GM19043 (cell line): Measurements from ENCODE around the gene HOMER2.
A peak's percentile ranks its signal among the peaks of the same experiment; 100 is the strongest.
"Not testable (repeated sequence)": the region's sequence is repeated elsewhere in the genome, so short reads cannot be mapped to it uniquely, and the experiment has no call there.

Experiments used
- ATAC-seq: cut with Tn5 transposase; IDR thresholded peaks from one replicate; pipeline ENCODE4 v1.9.1; 2021; ENCODE audit warnings: low read depth; ENCODE audit not compliant: unreplicated experiment

The HOMER2 gene

DNA sequence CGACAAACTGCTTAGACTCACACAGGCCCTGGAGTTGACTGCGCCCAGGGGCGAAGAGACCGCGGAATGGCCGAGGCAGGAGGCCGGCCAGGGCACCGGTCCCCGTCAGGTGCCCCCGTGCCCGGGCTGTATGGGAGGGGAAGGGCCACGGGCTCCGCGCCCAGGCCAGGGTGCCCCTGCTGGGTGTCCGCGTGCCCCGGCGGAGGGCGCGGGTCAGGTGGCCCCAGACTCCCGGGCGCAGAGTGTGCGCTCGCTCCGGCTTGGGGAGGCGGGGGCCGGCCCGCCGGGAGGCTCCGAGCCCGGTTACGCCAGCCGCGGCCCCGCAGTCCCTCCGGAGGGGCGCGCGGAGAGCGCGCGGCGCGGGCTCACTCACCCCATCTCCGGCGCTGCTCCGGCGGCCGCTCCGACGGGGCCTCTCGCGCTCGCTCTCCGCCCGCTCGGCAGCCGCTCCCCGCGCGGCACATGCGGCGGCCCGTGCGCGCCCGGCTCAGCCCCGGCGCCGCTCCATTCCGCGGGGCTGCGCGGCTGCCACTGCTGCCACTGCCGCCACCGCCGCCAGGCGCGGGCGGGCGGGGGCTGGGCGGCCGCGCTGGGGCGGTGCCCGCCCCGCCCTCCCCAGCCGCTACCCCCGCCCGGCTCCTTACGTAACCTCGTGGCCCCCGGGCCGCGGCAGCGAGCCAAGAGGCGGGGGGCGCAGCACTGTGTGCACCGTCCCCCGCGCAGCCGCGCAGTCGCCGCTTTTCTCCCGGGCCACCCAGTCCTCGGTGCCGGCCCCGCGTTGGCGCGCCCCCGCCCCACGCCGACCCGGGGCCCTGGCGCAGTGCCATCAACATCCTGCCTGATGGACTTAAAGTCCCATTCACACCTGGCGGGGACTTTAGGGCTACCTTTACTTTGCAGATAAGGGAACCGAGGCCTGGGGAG is at the start of gene HOMER2:
TSS of gene HOMER2 (minus strand) at position 563 of the 924 bp plus-strand sequence. CDS start at position 378, 185 bp downstream.
- no peak for ATAC-seq

DNA sequence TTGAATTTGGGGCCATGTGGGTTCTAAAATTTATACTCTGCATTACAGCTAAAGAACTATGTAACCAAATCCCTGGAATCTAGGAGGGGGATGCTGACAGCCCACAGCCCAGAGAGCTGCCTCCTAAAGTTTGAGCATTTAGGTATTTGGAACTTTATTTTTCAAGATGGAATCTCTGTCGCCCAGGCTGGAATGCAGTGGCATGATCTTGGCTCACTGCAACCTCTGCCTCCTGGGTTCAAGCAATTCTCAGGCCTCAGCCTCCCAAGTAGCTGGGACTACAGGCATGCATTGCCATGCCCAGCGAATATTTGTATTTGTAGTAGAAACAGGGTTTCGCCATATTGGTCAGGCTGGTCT is 48.1 kb upstream of the HOMER2 start:
- not testable (repeated sequence) for ATAC-seq

DNA sequence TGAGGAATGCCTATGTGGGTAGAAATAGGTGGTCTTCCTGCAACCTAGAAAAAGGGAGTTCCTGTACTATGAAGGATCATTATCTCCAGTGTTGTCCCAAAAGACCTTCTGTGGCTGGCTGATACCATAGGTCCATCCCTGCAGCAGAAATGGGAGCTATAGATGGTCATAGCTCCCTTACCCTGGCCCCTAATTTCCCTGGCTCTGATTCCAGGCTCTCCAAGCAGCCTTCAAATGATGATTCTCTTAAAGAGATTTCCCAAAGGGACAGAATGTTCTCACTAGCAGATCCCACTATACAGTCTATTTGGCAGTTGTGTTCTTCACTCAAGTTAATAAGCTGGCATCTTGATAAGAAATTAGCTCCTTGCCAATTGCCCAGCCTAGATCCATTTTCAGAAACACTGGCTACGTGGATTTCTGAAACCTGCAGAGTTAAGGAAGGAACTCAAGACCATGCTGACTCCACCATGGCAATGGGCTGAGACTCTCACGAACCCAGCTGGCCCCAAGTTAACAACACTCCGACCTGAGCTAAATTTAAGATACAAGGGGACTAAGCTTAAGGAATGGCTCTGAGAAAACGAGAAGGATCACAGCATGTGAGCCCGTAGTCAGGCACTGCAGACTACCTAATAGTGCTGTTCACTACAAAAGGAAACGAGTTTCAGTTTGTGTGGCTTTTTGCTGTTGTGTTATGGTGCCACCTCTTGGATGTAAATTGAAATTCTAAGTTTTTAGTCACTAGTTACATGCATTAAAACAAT is 47.6 kb upstream of the HOMER2 start:
- ATAC-seq, result peak; percentile 89

DNA sequence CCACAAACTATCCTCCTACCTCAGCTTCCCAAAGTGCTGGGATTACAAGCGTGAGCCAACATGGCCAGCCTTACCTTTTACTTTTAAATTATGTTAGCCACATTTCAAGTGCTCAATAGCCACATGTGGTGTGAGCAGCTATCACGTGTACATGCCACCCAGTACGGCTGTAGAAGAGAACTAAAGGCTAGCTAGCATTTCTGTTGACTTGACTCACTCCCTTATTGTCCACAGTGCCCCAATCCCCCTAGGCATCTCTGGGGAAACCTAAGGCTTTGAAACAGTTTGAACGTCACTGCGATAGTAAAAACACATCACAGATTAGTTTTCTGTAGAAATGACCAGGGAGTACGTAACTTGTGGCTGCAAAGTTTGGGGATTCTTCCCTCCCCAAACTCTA is 46.9 kb upstream of the HOMER2 start:
- no peak for ATAC-seq

DNA sequence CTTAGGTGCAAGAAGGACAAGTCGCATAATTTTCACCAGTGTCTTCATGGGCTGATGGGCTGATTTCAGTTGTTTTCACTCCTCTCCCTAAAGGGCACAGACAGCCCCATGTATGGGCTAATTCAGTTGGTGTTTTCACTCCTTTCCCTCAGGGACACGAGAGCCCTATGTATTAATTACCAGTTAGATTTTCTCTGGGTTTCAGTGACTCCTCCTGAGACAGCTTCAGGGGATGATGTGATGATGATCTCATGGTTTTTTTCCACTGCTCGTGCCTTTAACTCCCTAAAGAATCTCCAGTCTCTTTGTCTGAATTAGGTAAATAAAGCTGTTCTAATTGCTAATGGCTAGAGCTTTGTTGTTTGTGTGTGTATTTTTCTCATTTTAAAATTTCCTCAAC is 43.4 kb upstream of the HOMER2 start:
- ATAC-seq, result no peak

DNA sequence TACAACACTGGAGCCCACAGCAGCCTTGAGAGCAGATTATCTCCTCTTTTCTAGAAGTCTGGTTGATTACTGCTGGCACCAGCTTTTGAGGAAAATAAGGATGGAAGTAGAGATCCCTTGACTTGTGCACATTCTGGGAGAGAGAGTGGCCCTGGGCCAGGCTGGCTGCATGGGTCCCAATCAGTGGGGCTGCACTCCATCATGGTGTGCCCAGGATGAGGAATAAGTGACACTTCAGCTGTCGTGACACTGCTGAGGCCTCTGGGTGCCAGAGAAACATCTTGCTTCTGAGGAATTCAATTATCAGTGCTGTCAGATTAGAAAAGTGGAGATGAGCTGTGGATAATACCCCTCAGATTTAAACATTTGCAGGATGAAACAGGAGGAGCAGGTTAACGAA is 42.6 kb upstream of the HOMER2 start:
- no peak for ATAC-seq

DNA sequence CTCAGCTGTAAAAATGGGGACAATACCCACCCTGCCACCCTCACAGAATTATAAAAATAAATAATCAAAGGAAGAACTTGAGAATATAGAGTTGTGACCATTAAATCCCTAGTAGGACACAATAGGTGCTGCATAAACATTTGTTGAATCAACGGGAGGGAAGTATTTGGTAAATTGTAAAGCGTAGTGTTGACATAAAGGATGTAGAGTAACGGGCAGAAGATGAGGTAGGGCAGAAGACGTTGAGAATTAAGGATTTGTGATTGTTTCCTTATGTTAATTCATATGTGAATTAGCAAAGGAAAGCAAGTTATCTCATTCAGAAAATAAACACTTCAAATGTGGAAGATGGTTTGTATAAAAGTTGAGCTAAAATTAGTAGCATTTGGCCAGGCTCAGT is 40.6 kb upstream of the HOMER2 start:
- ATAC-seq, result no peak

DNA sequence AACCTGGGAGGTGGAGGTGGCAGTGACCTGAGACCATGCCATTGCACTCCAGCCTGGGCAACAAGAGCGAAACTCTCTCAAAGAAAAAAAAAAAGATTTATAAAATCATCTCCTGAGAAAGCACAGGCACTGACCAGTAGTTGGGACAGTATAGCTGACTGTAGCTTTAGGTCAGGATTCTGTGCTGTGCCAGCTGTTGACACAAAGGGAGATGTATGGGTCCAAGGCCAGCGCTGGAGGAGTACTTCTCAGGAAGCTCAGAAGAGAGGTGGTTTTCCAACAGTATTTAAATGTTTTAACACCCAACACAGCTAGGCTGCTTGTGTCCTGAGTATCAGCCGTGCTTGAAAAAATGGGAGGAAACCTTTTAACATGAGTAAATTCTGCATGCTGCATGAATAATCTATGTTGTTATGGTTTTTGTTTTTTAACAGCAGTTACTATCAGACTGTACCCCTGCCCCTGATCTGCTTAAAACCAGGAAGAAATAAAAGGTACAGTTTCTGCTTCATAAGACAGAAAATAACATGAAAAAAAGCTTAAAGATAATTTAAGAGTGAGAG is 40.0 kb upstream of the HOMER2 start:
- no peak for ATAC-seq

DNA sequence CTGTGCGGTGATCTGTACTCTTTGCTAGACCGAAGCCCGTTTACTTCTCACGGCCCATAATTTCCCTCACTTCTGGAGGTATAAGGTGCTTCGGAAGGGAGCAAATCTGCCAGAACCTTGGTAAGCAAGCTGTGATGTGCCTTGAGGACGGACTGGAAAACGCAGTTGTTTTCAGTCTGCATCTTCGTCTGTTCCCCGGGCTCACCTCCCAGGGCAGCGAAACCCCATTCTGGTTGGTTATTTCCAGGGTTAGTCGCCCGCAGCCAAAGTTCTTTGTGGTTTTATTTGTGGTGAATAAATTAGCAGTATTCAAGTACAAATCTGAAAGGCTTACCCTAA is 33.9 kb upstream of the HOMER2 start:
- peak; percentile 17 for ATAC-seq

DNA sequence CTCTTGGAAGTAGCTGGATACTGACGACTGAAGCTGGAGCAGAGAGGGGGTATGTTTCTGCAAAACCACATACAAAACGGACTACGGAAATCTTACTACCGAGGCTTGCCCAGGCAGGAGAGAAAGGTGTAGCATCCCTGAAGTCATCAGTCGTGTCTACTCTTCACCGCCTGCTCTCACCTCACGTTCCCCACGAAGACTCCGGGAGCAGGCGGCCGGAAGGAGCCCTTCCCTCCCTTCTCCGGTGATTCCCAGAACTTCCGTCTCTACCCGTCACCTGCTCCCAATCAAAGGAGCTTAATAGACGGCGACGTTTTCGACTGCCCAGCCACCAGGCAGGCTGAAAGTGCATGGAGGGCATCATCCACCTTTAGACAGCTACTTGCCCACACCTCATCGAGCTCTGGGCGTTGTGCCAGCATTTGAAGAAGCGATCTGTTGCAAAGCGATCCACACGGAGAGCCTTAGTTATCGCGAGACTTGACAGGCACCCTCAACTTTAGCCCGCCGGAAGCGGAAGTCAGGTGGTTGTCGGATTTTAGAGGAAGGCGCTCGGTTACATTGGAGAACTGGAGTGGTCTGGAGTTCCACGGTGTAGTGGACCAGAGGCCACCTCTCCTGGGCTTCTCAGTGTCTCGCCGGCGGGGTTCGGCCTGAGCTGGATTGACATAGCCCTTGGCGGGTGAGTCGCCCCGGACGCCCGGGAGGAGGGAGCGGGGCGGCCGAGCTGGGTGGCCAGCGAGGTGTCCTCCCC is 33.3 kb upstream of the HOMER2 start, which contains the start of gene RAMAC:
TSS of gene RAMAC (plus strand) at position 523 of the 754 bp plus-strand sequence. CDS start 2,809 bp downstream, outside the sequence.
- ATAC-seq, result peak; percentile 97

DNA sequence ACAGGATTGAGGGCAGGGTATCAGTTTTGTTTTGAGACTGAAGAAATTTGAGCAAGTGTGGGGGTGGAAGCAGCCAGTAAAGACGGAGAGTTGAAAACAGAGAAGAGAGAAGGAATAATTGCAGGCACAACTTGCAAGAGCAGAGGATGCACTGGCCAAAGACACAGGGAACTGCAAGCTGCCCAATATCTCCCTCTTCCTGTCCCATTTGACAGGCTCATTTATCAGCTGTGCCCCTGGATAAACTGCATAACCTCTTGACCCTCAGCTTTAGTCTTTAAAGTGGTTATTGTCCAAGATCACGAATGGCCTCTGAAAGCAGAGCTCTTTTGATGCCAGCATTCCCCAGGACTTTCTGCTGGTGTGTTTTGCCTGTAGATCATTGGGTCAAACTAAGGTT is 28.5 kb upstream of the HOMER2 start:
- no peak for ATAC-seq

DNA sequence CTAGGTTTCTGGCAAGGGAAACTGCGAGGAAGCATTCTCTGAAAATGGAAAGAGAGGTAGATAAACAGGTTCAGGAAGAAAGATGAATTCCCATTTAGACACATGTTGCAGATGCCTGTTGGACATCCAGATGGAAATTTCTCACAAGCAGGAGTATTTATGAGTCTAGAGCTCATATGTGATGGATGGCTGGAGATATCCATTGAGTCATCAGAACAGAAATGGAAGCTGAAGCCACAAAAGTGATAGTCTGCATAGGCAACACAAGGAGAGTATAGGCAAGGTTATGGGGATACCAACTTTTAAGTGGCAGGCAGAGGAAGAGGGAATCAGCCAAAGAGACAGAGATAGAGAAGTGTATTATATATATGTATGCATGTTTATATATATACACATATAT is 27.2 kb upstream of the HOMER2 start:
- ATAC-seq, result no peak

DNA sequence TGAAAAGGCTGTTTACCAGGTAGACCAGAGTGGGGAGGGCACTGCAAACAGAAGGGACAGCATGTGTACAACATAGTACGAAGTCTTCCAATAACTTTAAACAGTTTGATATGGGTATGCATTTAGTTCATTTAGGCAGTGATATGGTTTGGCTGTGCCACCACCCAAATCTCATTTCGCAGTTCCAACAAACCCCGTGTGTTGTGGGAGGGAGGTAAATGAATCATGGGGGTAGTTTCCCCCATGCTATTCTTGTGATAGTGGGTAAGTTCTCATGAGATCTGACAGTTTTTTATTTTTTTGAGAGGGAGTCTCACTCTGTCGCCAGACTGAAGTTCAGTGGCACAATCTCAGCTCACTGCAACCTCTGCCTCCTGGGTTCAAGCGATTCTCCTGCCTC is 25.9 kb upstream of the HOMER2 start:
- no peak for ATAC-seq

DNA sequence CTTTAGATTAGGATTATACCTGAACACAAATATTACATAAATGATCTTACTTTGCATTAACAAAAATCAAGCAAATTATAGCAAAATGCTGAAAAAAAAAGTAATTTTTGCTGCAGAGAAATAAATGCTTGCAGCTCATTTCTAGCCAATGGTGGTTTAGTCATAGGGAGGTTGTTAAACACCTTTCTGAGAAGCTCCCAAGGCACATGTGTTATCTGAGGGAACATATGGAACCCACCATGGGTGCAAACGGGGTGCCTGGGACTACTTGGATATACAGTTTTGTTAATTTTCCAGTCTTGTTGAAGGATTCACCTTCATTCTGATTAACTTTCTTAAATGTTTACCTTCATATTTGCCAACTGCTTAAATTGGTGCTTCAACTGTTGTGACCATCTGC is 24.6 kb upstream of the HOMER2 start:
- ATAC-seq, result no peak

DNA sequence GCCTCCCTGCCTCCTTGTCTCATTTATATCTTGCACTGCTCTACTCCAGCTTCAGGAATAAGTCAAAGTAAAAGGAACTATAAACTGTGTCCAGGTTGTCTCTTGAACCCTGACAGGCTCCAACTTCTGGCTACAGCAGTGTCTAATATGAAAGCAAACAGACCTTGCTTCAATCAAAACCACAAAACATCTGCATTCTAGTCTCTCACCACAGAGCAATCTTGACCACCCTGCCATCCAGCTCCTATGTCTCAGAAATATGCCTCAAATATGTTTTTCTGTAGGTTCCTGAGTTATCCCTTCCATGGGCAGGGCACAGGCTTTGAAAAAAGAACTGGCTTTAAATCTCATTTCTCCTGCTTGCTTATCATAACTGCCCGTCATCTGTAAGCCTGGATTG is 20.5 kb upstream of the HOMER2 start:
- no peak for ATAC-seq

DNA sequence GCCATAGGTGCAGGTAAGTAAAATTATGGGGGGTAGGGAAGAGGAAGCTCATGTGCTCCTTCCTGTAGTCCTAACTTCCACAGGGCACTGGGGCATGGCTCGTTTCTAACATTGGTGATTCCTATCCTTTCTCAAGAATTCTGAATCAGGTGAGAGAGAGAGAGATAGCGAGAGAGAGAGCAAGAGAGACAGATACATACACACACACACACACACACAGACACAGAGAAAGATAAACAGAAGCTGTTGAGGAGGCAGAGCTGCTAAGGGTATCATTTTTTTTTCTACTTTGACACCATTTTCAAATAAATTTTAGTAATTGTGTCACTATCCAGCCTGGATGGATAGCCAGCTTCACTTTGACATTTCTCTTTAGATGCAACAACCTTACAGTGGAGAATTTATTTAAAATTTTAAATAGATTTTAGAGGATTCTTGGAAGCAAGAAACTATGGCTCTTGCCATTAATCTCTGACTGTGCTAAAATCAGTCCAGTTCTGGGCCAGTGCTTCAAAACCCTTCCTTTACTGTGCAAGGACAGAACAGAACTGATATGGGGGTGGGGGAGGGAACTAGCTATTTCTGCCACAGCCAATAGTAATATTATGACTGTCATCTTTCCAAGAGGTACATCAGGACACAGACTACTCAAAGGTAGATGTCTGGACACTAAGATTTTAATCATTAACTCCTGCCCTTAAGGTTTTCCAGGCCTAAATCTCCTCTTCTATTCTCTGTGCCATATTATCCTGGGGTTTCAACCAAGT is 18.9 kb upstream of the HOMER2 start:
- ATAC-seq, result no peak

DNA sequence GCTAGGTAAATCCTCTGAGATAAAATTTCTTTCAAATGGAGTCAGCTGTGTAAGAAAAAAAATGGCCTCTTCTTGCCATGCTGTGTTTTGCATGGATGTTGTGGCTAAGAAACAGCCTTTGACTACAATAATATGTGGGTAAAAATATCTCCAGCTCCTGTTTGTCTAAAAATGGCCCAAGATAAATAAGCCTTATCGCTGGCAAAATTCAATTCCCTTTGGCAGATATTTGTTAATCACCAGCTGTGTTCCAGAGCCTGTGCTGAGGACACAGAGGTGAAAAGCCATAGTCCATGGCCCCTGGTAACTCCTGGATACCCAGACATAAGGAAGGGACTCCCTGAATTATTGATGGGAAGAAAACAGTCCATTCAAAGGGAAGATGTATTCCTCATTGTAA is 18.2 kb upstream of the HOMER2 start:
- no peak for ATAC-seq

DNA sequence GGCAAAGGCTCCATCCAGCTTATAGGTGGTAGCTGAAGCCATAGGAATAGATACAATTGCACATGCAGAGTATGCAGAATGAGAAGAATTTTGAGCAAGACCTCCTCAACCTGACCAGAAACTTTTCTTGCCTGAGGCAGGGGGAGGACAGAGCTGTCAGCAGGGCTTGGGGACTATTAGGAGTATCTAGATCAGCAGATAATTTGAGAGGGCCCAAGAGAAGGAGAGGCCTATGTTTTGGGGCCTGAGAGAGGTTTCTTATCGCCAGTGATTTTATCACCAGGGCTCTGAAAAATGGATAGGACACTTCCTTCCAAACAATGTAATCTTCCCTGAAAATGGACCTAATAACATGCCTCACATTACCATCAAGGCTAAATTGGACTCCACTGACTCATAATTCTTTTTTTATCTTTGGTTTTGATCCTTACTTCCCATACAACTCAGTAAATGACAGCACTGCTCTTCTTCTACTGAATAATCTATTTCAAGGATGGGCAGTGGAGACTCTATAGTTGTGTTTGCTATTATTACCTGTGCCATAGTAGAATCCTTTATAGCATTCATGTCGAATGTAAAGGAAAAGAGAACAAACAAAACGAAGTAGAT is 17.7 kb upstream of the HOMER2 start:
- ATAC-seq, result no peak

DNA sequence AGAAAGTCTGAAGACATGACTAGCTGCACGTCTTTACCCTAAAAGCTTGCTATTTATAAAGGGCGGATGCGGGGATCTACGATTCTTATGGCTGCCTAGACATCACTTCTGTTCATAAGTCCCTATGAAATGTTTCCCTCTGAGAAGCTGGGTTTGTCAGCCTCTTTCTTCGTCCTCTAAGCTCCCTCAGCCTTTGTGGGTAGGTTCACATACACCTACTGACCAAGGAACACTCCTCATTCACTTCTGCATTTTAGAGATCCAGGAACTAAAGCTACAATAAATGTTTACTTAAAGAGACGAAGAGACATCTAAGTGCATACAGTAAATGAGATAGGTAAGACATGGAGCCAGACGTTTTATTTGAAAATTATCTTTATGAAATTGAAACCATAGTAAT is 16.8 kb upstream of the HOMER2 start:
- ATAC-seq, result no peak

DNA sequence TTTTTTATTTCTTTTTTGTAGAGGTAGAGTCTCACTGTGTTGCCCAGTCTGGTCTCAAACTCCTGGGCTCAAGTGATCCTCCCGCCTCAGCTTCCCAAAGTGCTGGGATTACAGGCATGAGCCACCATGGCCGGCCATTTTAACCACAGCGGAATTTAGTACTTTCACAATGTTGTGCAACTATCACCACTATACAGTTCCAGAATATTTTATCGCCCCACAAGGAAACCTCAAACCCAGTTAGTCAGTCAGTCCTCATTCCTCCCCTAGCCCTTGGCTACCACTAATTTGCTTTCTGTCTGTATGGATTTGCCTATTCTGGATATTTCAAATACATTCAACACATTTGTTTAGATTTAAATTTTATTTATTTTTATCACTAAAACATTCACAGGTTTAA is 15.5 kb upstream of the HOMER2 start:
- ATAC-seq, result no peak
